GM11168 (cell line): ENCODE results near the gene MAN1C1.

Experiments
- in situ Hi-C: fragments of 300-500 bp; cut with MboI; formaldehyde crosslinking; loops from one replicate; pipeline ENCODE4 v1.12.0; 2022; ENCODE audit warnings: low sequenced_read_pairs; ENCODE audit not compliant: unreplicated experiment

The MAN1C1 gene

GRCh38 chr1:25746299-25747045 lies 129.9 kb downstream of the MAN1C1 start:
- in situ Hi-C loops, result no loop called here

GRCh38 chr1:25747046-25747719 lies 130.6 kb downstream of the MAN1C1 start:
- in situ Hi-C loops, result no loop called here

GRCh38 chr1:25748531-25749205 lies 132.1 kb downstream of the MAN1C1 start:
- in situ Hi-C loops, result no loop called here

GRCh38 chr1:25750923-25751605 lies 134.5 kb downstream of the MAN1C1 start:
- in situ Hi-C loops, result no loop called here

GRCh38 chr1:25754470-25755181 lies 138.0 kb downstream of the MAN1C1 start:
- in situ Hi-C loops, result no loop called here

- in situ Hi-C loops, result no loop called here
These were observed 139.0 kb downstream of the MAN1C1 start for GRCh38 chr1:25755475-25756125.

GRCh38 chr1:25756215-25756614 lies 139.6 kb downstream of the MAN1C1 start:
- in situ Hi-C loops, result no loop called here

- in situ Hi-C loops, result no loop called here
These were observed 140.7 kb downstream of the MAN1C1 start for GRCh38 chr1:25757151-25757845.

GRCh38 chr1:25757846-25758185 lies 141.2 kb downstream of the MAN1C1 start:
- in situ Hi-C loops, result no loop called here

GRCh38 chr1:25758466-25759070 lies 142.0 kb downstream of the MAN1C1 start:
- in situ Hi-C loops, result no loop called here

- in situ Hi-C loops, result no loop called here
These were observed 143.6 kb downstream of the MAN1C1 start for GRCh38 chr1:25760122-25760719.

GRCh38 chr1:25760871-25761270 lies 144.3 kb downstream of the MAN1C1 start:
- in situ Hi-C loops, result no loop called here

GRCh38 chr1:25763493-25763892 lies 146.9 kb downstream of the MAN1C1 start:
- in situ Hi-C loops, result no loop called here

GRCh38 chr1:25765136-25765922 lies 148.7 kb downstream of the MAN1C1 start:
- in situ Hi-C loops, result no loop called here

- in situ Hi-C loops, result no loop called here
These were observed 149.5 kb downstream of the MAN1C1 start for GRCh38 chr1:25765923-25766589.

- in situ Hi-C loops, result no loop called here
These were observed 150.3 kb downstream of the MAN1C1 start for GRCh38 chr1:25766721-25767436.

GRCh38 chr1:25767437-25767770 lies 150.8 kb downstream of the MAN1C1 start:
- in situ Hi-C loops, result no loop called here
